Stimulated activated CD8-positive, alpha-beta memory T cell treated with anti-CD3 and anti-CD28 coated beads, Interleukin-12 subunit alpha, Interleukin-12 subunit beta, amount 100 ng/mL, for 24 hours (primary cell): Measurements from ENCODE around the gene ETNK2.
"Not testable (repeated sequence)": the region's sequence is repeated elsewhere in the genome, so short reads cannot be mapped to it uniquely, and the experiment has no call there.

Experiments used
- DNase-seq: peaks from one replicate; pipeline ENCODE4 v3.0.0-alpha.2; 2020; ENCODE audit errors: extremely low read depth

ETNK2 gene

GRCh38 chr1:204126386-204126785 lies 25.5 kb downstream of the ETNK2 start:
- DNase-seq: no peak

GRCh38 chr1:204125759-204126351 lies 26.0 kb downstream of the ETNK2 start:
- no peak for DNase-seq

- no peak for DNase-seq
Measured at GRCh38 chr1:204124639-204125038, 27.2 kb downstream of the ETNK2 start.

GRCh38 chr1:204123376-204123775 lies 28.5 kb downstream of the ETNK2 start:
- no peak for DNase-seq

DNA sequence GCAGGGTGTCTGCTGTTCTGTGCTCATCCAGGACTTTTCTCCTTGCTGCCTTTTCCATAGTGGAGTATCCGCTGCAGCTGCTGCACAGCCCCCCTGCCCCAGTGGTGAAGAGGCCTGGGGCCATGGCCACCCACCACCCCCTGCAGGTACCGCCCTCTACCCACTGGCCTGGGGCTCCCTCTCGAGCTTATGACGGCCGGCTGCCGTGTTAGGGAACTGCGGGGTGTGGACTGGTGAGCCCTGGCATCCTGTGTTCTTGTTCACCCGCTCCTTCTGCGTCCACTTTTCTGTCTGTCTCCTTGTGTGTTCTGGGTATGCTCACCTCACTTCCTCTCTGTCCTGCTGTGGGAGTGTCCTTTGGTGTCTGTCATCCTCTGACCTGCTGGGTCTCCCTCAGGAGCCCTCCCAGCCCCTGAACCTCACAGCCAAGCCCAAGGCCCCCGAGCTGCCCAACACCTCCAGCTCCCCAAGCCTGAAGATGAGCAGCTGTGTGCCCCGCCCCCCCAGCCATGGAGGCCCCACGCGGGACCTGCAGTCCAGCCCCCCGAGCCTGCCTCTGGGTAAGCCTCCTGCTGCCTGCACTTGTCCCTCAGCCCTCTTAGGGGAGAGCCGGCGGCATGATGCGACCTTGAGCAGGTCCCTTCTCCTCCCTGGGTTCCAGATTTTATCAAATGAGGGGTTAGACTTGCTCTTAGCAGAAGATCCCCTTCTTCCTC lies 29.8 kb downstream of the ETNK2 start:
- DNase-seq: no peak

GRCh38 chr1:204116539-204116938 lies 35.3 kb downstream of the ETNK2 start:
- DNase-seq: no peak

- no peak for DNase-seq
Measured at GRCh38 chr1:204115116-204115515, 36.7 kb downstream of the ETNK2 start.

- no peak for DNase-seq
Measured at GRCh38 chr1:204114606-204115005, 37.2 kb downstream of the ETNK2 start.

DNA sequence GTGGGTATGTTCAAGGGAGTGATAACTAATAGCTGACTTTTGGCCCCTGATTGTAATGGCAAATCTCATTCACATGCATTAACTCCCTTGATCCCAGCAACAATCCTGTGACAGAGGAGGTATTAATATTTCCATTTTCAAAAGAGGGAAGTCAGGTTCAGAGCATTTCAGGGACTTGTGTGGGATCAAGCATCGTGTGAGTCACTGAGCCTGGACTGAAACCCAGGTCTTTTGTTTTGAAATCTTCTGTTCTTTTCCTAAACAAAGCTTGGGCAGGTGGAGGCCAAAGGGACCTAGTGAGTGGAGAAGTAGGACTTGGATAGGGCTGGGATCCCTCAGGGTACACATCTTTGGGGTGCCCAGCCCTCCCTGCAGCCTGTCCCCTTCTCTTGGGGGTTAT lies 37.9 kb downstream of the ETNK2 start:
- no peak for DNase-seq

DNA sequence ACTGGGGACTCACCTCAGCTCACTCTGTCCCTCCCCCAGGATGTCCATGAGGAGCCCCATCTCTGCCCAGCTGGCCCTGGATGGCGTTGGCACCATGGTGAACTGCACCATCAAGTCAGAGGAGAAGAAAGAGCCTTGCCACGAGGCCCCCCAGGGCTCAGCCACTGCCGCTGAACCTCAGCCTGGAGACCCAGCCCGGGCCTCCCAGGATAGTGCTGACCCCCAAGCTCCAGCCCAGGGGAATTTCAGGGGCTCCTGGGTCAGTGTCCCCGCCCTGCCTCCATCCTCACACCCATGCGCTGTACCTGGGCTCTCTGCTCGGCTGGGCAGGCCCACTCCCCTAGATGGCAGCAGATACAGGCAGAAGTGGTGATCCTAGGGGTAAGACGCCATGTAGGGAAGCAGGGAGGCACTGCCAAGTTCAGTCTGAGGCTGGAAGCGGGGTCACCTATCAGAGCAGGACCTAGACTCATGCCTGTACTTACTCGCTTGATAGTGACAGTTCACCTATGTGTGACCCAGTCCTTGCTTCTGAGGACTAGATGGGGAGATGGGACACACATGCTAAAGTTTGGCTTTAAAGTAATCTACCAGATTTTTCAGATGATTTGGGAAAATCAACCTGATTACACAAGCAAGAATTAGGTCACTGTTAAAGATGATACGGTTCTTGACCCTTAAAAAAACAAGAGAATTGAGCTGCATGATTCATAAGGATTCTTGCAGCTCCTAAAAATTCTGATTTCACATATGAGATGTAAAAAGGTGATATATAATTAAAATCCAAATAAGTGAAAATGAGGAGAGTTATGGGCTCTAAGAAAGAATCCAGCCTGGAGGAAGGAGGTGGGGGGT lies 38.7 kb downstream of the ETNK2 start:
- no peak for DNase-seq

- no peak for DNase-seq
Measured at GRCh38 chr1:204110894-204111633, 40.8 kb downstream of the ETNK2 start.

DNA sequence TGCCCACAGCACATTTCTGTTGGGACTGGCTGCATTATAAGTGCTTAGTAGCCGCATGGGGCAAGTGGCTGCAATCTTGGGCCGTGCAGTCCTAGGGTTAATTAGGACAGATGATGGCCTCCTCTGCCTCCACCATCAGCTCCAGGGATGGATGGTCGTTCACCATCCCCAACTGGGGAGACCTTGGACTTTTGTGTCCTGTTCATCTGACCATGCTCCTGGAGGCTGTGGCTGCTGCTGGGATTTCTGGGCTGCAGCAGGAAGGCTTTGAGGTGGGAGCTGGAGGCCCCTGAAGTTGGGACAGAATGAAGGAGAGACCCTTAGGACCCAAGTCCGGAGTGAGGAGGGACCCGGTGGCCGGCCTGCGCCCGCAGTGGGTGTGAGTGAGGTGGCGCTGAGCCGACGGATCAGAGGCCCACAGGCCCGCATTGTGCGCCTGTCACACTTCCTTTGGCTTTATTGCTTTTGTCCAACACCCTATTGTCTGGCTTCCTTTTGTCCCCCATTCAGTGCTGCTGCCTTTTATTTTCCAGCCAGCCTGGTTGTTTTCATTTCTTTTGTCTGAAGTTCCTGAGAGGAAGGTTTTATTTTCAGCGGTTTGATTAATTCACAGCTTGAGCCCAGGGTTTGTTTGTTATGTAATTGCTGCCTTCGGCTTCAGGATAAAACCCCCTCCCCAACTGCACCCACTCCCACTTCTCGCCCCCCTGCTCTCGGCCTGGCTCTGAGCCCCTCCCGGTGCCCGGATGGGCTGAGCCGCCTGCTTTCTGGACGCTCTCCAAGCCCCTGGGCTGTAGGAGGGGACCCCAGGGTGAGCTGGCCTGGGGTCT lies 43.3 kb downstream of the ETNK2 start:
- no peak for DNase-seq

DNA sequence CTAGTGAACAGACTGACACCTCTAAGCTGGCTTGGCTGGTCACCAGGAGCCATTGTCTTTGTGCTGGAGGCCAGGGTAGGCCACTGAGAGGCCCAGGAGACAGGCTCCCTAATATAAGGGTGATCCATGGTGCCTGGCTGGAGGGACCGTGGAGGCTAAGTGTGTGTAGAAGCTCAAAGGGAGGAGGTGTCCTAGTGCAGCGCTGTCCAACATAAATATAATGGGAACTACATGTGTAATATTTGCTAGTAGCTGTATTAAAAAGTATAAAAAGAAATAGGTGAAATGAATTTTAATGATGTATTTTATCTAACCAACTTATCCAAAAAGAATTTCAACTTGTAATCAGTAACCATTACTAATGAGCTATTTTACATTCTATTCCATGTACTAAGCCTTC lies 44.0 kb downstream of the ETNK2 start:
- no peak for DNase-seq

DNA sequence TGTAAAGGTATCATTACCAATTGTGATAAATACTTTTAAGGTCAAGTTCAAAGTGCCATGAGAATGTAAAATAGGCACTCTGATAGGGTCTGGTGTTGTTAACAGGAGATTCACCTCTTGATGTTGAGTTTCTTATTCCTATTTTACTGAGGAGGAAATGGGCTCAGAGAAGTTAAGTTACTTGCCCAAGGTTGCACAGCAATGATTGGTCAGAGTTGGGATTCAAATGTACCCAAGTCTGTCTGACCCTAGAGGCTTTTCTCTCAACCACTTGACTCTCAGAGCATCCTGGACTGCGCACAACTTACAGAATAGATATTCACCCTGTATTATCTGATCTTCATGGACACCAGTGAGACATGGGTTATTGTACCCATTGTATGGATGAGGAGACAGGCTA lies 45.0 kb downstream of the ETNK2 start:
- DNase-seq: no peak

- DNase-seq: no peak
Measured at GRCh38 chr1:204105131-204105515, 46.7 kb downstream of the ETNK2 start.

DNA sequence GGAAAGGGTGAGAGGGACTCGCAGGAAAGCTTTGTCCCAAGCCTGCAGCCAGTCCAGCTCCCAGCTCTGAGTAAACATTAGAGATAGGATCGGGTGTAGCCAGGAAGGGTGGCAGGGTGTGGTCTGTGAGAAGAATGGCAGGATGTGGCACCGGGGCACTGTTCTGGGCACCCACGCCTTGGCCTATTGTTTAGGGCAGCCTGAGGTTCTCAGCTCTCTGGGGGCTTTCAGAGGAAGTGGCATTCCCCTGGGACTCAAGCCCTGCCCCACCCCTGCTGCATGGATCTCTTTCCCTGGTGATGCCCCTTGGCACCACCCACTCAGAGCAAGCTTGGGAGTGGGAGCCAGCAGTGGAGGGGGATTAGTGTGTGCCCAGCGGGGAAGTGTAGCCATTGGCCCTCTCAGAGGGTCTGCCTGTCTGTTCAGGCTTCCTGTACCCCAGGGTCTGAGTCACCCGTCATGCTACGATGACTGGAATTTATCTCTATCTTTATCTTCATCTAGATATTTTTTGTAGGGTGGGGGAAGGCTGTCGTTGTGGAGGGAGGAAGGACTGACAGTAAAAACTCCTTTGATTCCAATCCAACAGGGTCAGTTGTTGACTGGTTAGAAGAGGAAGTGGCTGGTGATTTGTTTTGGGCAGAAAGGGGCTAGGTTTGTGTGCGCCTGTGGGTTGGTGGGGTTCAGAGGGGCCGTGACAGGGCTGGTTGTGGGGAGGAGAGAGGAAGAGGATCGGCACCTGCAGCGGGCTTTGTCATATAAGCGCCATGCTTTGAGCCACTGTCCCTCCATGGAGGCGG lies 47.3 kb downstream of the ETNK2 start:
- DNase-seq: no peak

DNA sequence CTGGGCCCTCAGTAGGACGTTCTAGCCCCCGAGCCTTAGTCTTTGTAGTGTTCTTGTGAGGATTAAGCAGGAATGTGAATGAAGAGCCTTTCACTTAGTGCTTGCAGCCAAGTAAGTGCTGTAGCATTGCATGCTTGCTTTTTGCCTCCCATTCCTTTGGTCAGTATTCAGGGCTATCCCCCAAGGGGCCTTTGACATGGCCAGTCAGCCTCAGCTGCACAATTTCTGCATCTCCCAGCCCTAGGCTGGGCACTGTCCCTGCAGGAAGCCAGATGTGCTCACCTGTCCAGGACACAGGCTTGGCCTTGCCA lies 48.5 kb downstream of the ETNK2 start:
- no peak for DNase-seq

DNA sequence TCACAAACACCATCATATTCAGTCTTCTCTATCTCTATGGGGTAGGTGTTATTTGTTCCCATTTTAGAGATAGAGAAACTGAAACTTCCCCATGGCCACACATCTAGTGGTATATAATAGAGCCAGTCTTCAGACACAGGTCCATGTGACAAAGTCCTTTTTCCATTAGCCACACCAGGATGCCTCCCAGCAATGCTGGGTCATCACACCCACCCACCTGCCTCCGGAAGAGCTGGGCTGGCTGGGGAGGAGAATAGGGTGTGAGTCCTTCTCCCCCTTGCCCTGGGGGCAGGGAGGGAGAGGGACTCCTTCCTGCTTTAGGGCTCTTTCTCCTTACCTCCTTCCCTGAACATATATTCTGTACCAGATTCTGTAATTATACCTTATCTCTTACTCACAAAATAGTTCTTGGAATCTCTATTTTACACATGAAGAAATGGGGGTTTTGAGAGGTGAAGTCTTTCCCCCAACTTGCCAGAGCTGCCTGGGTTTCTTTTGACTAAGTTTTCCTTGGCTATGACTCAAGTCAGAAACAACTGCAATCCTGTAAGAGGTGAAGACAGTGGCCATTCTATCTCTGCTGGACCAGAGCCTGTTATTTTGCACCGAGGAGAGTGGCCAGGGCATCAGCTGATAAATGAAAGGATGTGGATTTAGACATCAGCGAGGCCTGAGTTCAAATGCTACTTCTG lies 49.0 kb downstream of the ETNK2 start:
- no peak for DNase-seq

DNA sequence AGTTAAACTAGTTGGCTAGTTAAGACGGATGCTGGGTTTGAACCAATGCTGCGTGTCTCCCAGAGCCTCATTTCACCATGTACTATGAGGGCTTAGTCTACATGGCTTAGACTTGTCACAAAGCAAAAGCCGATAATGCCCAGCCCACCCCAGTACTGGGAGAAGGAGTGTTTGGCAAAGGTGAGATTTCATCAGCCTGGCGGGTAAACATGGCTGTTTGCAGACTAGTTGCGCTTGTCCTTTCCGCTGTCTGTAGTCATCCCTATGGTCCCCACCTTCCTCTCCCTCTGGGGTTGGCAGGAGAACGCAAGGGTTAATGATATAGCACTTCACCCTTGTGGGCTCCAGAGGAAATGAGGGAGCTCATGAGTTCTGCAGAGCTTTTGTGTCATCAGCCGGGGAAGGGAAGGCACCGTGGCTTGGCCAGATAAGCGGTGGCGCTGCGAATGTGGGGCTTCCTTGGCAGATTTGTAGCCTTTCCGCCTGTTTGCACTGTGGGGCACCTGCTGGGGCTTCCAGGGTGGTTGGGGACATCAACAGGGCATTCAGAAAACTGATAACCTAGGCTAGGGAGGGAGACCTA lies 49.7 kb downstream of the ETNK2 start:
- DNase-seq: no peak

DNA sequence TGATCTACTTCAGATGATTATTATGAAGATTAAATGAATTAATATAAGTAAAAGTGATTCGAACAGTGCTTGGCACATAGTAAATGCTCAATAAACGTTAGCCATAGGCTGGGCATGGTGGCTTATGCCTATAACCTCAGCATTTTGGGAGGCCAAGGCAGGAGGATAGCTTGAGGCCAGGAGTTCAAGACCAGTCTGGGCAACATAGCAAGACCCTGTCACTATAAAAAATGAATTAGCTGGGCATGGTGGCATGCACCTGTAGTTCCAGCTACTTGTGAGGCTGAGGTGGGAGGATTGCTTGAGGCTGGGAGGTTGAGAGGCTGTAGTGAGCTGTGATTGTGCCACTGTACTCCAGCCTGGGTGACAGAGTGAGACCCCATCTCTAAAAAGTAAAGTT lies 52.1 kb downstream of the ETNK2 start:
- not testable (repeated sequence) for DNase-seq
